COLO668 (cell line): ENCODE data around the gene FOXA2.
"Not testable (repeated sequence)": the region's sequence is repeated elsewhere in the genome, so short reads cannot be mapped to it uniquely, and the experiment has no call there.

ENCODE experiments used
- DNase-seq: peaks from one replicate; lab custom pipeline; 2025; ENCODE audit not compliant: unreplicated experiment; lab: John Stamatoyannopoulos, UW

The FOXA2 gene

DNA sequence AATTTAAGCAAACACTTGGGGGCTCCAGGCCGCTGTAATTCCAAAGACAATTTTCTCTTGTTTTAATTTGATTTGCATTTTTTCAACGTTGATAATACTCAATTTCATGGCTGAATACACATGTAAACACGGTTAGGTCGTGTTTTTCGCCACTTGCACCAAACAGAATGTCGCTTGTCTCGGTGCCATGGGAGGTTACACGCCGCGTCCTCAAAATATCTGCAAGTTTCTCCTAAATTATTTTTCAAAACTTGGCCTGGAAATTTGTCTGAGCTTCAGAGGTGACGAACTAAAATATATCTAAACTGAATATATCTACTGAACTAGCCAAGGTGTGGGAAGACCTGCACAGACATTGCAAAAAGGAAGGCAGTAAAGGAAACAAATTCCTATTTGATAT lies 15.0 kb downstream of the FOXA2 start:
- DNase-seq, result no peak

DNA sequence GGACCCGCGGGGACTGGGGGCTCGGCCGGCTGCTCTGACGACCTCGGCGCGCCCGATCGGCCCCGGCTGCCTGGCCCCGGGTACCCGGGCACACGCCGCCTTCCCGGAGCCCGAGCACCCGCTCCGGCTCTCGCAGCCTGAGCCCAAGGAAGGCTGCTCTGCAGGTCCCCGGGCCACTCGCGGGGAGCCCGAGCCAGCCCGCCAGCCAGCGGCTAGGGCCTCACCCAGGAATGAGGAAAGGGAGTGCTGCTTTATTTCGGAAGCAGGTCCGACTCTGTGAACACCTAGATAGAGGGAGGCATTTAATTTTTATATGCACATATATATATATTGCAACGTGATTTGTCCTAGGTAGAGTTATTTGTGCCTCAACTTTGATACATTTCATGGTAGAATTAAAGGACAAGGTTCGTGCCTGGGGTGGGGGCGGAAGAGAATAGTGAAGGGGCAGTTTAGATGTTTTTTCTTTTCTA lies 15.5 kb downstream of the FOXA2 start:
- DNase-seq, result peak; percentile 58

DNA sequence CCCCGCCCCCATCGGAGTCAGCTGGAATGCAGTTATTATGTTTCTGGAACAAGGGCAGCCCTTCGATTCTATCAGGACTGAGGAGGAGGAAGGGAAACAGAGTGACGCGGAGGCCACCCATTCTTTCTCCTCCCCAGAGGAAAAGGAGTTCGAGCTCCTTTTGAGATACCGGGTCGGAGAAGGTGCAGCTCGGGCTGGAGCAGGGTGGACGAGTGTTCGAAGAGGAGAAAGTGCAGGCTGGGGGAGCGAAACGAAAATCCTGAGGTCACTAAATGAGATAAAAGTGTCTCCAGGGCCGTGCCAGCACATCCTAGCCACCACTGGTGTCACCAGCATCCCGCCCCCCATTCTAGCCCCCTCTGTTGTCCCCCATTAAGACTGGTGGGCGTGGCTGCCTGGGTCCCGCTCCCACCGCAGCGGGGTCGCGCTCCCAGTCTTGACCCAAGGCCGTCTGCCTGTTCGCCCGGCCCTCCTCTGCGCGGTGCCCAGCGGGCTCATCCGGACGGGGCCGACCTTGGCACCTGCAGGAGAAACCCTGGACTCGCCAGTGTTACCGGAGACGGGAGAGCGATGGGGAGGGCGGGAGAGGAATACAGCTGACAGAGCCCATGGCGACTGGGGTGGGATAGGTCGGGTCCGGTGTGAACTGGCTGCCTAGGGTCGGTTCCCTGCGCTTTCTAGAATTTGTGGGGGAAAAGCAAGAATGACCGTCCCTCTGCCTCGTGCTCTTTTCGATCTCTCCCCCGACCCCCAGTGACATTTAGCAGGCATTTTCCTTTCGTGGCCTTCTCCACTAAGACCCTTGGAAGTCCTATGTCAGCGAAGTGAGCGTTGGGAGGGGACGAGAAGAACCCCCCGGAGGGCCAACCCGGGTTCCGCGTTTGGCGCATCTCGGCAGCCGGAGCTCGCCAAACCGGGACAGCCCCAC lies 16.2 kb downstream of the FOXA2 start:
- DNase-seq, result peak; percentile 53

DNA sequence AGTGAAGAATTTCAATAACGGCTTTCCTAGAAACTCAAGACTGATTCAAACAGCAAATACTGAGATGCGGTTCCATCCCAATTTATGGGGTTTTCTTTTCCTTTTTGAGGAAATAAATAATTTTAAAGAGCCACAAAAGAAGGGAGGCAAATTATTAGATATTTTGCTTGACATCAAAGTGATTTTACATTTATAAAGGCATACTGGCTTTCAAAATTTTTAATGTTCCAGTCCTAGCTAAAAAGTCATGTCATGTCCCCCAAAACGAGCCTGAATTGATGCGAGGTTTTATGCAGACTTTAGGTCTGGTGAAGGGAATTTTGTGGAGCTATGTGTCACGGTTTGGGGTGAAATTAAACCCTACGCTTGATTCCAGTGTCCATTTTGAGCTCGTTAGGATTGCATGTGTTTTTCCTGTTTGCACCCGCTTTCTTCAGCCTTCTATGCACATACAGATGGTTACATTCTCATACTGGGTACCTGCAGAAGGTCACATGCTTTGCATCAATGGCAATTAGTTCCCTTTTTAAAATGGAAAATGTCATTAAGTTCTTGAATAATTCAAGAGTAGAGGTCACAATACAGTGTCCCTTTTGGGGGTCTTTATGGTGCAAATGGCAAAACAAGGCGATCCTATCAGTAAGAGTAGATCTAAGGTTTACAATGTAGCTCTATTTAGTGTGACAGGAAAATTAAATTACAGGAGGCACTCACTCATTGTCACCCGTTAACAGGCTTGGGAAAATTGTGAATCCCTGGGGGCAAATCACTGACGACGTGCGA lies 17.3 kb downstream of the FOXA2 start:
- no peak for DNase-seq

DNA sequence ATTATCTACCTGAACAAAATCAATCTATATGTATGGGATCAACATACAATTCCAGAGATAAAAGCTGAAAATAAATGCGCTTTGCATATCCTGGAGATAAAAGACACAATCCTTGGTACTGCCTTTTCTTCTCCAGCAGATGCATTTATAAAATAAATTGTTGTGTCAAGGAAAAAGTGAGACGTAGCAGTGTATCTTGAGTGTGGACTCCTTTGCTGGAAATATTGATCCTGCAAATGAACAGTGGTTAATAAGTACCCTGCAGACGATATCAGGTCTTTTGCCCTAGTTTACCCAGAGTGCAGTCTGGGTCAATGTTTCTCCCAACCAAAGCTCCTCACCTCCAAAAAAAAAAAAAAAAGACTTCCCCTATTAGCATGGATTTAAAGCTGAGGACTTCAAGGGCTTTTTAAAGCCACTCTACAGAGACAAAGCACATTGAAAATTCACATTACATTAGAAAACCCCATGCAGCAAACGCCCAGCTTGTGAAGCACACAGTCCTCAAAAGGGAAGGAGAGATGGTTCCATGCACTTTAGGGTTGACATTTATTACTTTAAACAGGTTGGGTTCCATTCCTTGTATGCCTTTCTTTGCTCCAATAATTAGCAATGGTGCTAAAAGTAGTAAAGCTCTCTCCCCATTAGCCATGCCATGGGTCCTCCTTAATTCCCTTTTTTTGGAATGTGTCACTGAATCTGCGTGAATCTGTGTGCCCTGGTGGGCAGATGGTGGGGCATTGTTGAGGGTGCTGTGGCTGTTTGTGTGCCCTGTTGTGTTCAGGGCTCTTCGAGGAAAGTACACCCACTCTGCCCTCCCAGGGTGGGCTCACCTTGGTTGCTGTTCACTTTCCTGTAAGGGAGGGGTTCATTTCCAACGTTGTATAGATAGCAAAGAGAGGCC lies 21.1 kb downstream of the FOXA2 start:
- no peak for DNase-seq

DNA sequence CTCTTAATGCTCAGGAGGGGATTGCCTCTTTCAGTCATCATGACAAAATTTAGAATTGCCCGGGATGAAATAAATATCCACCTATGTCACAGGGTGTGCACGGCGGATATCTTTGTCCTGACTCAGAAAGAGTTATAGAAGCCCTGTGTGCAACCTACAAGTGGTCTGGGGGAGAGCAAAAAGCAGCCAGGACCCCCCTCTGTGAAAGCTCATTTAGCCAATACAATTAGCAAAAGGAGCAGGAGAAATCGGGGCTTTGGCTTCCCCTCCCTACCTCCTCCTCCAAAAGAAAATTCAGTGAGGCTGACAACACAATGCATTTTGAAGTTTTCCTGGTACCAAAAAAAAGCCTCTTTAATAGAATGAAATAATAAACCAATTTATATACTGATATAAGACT lies 21.8 kb downstream of the FOXA2 start:
- DNase-seq, result no peak

DNA sequence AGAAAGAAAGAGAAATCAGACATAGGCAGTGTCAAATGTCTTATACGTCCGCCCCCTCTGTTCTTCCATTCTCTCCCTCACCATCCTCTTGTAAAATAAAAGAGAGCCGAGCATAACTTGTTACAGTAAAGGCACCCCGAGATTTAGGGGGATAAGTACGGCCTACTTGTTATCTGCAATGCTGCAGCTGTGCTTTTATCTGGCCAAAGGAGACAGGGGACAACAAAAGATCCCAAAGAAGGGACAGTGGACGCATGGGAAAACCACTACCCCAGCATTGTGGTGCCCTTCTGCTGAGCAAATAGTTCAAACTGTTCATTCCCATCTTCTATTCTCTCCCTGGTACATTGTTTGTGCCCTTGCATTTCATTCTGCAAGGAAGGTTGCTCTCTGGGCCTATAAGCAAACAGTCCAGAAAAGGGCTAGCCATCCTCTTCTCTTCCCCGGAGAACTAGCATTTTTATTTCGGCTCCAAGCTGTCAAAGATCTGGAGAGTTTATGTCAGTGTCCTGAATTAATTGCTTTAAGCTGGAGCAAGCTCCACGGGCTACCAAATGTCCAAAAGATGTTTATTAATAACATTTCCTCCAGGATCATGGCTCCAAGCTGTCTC lies 22.3 kb downstream of the FOXA2 start:
- DNase-seq, result no peak

DNA sequence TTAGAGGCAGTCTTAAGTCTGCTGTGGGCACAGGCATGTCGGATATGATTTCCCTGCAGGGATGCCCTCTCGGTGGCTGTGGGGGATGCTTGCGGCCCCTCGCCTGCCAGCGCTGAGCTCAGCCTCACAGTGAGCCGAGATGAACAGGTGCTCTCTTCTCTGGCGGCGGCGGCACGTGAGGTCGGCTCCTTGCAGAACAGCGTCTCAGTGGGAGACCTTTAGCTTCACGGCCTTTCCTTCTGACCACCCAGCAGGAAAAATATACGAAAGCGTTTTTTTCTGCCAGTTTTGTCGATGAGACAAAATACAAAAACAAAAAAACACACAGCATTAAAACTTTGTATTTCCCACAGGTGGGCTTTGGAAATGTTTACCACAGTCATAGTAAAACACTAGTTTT lies 23.6 kb downstream of the FOXA2 start:
- DNase-seq, result no peak

DNA sequence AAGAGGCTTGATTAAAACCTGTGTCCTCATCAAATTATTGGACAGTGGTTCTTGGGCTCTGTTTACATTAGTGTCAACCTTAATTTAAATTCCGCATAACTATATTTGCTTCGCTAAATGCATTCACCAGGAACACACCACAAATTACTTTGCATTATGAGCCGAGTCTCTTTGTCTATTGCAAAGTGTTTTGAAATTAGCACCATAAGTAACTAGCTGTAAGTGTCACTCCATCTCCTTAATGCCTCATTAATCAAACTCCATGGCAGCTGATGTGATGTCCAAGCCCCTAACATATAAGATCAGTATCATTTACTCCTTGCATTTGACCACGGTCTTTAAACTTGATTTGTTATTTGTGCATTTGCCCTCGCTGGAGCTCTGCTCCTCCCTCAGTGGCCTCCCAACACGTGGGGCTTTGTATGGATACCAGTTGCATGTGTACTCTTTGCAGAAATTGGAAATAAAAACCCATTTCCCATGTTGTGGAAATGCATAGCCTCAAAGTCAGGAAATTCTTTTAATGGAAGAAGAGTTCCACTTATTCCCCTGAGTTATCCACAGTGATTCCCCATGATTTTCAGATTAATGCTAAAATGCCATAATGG lies 24.6 kb downstream of the FOXA2 start:
- no peak for DNase-seq

DNA sequence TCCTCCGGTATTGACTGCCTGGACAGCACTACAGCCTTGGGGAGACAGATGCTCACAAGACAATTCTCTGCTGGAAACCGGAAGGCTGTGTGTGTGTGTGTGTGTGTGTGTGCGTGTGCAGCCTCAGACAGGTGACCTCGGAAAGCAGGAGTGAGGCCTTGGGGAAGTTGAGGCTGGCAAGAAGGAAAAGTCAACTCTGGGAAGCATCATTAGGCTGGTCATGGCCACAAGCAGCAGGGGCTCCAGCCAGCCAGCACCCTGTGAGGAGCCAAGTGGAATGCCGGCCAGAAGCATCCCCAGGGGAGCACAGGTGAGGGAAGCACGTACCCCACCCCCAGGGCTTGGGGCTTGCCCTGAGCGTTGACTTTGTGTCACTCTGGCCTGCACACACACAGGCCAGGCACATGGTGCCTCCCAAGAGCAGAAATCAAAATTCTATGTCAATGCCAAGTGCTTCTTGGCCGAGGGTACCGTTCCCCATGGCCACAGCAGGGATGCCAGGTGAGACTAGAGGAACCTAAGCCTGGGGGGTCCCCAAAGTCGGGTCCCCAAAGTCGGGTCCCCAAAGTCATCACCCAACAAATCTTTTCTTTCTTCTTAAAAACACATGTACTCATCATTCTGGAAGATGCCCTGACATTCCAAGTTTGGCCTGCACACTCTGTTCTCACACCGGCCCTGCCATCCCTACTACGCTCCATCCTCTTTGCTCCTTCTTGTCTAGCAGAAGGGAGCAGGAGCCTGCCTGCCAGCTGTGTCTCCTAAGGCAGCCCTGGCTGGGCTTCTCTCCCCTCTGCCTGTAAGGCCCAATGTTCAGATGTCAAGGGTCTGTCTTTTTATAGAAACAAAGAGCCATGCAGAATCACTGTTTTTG lies 26.7 kb downstream of the FOXA2 start:
- DNase-seq, result no peak

DNA sequence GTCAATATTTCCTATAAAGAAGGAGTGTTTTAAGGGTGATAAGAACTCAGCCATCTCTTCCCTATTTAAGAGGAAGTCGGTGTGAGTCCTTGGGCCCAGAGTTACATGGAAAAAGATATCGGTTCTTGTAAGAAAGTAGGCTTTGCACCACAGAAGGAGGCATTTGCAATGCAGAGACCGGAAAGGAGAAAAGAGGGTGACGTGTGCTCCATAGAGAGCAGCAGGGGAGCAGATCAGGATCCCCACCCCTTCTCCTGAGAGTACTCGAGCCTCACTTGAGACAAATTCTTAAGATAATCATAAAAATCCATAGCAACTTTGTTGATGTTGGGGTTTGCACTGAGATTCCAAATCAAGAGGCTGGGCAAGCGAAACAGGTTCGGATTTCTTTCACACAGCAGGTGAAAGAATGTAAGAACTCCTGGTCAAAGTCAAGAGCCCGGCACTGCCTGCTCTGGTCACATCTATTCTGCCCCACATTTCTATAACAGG lies 27.8 kb downstream of the FOXA2 start:
- no peak for DNase-seq

DNA sequence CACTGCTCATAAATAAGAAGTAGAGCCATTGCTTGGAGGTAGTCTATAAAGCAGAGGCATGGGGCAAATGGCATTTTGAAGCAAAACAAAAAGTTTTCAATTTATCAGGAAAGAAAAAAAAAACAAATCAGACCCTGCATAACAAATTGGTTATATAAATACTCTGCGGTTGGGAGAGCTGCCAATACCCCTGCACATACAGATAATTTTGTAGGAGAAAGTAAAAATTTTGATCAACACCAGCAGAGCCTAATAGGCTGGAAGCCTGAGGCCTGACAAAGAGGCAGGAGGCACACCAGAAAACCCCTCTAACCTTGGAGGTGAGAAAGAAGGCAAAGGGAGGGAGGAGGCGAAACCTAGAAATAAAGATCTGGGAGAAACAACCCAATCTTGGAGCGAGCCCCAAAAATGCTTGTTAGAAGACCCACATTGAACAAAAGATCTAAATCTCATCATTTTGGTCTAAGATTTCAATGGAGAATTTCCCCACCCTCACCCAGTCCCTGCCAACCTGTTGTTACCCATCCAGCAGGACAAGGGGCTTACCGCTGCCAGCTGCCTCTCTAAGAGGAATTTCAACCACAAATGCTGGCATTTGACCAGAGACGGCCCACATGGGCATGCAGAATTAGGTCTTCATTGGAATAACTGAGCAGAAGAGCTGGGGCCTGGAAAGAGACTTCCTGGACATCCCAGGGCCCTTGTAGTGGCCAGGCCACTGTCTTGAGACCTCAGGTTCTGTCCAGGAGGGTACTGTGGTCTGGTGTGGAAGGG lies 28.4 kb downstream of the FOXA2 start:
- DNase-seq, result no peak

DNA sequence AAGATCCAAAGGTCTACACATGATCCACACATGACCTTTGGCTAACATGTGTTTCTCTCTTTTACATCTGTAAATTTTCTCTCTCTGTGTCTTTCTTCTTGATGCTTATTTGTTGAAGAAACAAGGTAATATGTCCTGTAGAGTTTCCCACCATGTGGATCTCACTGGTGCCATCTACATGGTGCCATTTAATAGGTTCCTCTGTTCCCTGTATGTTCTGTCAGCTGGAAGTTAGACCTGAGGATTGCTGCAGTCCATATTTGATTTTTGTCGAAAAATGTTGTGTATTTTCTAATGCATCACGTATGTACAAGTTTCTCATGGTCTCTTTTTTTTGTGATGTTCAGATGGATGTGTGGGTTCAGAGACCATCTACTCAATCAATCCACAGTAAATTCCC lies 30.0 kb downstream of the FOXA2 start:
- DNase-seq, result no peak

DNA sequence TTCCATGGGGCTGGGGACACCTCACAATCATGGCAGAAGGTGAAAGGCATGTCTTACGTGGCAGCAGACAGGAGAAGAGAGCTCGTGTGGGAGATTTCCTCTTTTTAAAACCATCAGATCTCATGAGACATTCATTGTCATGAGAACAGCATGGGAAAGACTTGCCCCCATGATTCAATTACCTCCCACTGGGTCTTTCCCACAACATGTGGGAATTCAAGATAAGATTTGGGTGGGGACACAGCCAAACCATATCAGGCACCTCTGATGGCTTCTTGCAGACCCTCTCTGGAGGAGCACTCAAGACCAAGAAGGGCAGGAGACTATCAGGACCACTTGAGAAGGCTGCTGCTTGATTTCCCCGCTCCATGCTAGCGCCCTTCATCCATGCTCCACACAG lies 33.9 kb downstream of the FOXA2 start:
- not testable (repeated sequence) for DNase-seq

DNA sequence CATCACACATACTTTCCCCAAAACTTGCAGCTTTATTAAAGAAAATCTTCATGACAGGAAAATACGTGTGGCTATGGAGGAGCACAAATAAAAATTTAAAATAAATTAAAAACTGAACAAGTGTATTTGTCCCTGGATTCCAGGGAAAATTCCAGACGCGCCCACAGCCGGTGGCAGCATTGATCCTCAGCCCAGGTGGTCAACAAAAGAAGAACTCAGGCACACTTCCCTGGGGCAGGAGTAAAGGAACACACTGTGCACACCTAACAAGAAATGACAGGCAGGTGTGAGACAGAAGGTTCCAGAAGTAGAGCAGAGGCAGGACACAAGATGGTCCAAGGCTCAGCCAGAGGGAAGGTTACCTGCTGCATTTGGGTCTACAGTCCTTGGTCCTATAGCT lies 36.3 kb downstream of the FOXA2 start:
- no peak for DNase-seq

DNA sequence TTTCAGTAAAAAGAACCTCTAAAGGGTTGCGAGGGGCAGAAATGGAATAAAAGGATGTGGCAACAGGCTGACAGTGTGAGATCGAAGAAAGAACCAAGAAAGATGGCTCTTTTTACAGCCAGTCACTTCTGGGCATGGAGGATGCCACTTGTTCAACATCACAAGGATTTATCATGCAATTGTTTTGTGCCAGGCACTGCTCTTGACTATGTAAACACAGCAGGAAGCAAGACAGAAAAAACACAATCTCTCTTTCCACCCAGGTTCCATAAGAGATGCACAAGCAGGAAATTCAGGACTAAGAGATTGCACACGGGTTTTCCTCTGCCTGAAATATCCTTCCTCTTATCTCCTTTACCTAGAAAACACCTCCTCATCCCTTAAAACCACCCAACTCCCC lies 38.0 kb downstream of the FOXA2 start:
- no peak for DNase-seq

DNA sequence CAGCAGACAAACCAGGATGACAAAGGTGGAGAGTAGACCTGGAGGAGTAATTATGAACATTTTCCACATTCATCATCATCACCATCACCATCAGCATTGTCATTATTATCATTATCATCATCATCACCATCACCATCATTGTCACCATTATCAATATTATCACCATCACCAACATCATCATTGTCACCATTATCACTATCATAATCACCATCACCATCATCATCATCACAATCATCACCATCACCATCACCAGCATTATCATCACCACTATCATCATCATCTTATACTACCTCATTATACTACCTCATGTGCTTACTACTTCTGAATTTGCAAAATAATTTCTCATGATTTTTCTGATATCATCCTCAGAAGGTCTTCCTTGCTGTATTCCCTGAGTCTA lies 39.3 kb downstream of the FOXA2 start:
- no peak for DNase-seq

DNA sequence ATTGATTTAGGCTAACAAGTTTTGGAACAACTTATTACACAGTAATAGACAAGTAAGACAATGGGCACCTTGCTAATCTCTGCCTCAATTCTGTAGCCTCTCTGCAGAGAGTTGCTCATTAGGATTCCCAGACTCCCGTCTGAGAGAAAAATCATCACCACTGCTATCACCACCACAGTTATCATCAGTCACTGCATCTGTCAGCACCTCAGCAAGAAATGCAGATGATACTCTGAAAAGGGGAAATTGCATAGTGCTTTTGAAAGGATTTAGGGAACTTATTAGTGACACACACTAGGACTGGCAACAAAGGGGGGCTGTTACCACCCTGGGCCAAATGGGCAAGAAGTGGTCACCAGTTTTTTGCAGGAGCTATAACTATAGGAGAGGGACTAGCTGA lies 39.9 kb downstream of the FOXA2 start:
- no peak for DNase-seq
